Measurements from ENCODE around the gene ACSM5.

- TF ChIP-seq CTCF (IDR thresholded peaks at IDR 0.05) (no peak), EZH2 (IDR thresholded peaks at IDR 0.05; ENCODE audit: borderline replicate concordance, insufficient read depth, low read depth, low read length, poor library complexity, severe bottlenecking) (no peak)
These were observed 27.0 kb upstream of the ACSM5 start for GRCh38 chr16:20382202-20382948.

All from B cell (primary cell).